Measurements from ENCODE around the gene MINDY2.
"Not testable (repeated sequence)": the region's sequence is repeated elsewhere in the genome, so short reads cannot be mapped to it uniquely, and the experiment has no call there.

The MINDY2 gene

GRCh38 chr15:58766290-58766689 lies 4.8 kb upstream of the MINDY2 start:
- TF ChIP-seq SUZ12 (IDR thresholded peaks at IDR 0.05; ENCODE audit: extremely low read depth, insufficient read depth, insufficient read length) (no peak), ZNF274 (IDR thresholded peaks at IDR 0.05; ENCODE audit: low read depth, low read length) (no peak), YY1 (IDR thresholded peaks at IDR 0.05; ENCODE audit: insufficient read depth, insufficient read length) (no peak)
- no peak overlapping the region for H3K4me3 ChIP-seq (ENCODE audit: insufficient read length, low read depth)
- H3K4me1 ChIP-seq (ENCODE audit: insufficient read depth, insufficient read length), result no peaks in the 10 kb centered on the region

DNA sequence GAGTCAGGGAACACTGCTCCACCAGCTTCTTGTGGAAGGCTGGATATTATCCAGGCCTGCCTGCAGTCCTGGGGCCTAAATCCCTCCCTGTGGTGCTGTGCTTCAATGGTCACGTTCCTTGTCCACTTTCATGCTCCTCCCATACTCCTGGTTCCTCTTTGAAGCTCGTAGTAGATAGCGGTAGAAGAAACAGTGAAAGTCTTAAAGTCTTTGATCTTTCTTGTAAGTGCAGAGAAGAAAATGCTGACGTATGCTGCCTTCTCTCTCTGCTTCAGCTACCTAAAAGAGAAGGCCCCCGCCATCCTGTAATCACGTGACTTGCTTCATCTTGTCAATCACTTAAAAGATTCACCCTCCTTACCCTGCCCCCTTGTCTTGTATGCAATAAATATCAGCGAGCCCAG lies 2.5 kb upstream of the MINDY2 start:
- H3K4me3 ChIP-seq (ENCODE audit: insufficient read length, low read depth); DNase-seq (ENCODE audit: low read depth, low spot score); H3K36me3 ChIP-seq (ENCODE audit: insufficient read depth, insufficient read length, low read length); H3K4me1 ChIP-seq (ENCODE audit: insufficient read depth, insufficient read length); H3K9ac ChIP-seq (ENCODE audit: insufficient read length, low read depth); H3K27me3 ChIP-seq (ENCODE audit: insufficient read depth, insufficient read length): not testable (repeated sequence)
- peaks cover 20% of the 10 kb centered on the region for H3K9me3 ChIP-seq (ENCODE audit: insufficient read depth, low read length)

More at GRCh38 chr15:58766290-58766689, 4.8 kb upstream of the MINDY2 start:
- DNase-seq (ENCODE audit: low read depth, low spot score), result no peak
- no peaks in the 10 kb centered on the region for H3K27me3 ChIP-seq (ENCODE audit: insufficient read depth, insufficient read length)
- no peaks in the 10 kb centered on the region for H3K36me3 ChIP-seq (ENCODE audit: insufficient read depth, insufficient read length, low read length)
- H3K9me3 ChIP-seq (ENCODE audit: insufficient read depth, low read length), result peaks cover 20% of the 10 kb centered on the region
- H3K9ac ChIP-seq (ENCODE audit: insufficient read length, low read depth), result no peak overlapping the region

DNA sequence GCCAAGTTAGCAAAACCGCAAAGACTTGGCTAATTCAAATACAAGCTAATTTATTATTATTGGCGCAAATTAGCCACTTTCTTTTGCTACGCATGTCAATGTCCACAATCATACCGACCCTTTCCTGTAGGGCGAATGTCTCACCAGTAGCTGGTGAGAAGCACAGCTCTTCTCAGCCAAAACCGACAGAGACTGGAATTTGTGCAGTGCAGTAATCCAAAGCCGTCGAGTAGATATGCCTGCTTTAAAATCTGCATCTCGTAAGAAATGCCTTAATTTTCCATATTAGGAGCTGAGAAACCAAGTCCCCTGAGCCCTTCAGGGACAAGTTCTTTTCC lies 614 bp upstream of the MINDY2 start:
- no peak for DNase-seq (ENCODE audit: low read depth, low spot score)
- peak overlapping the region; percentile 48 for H3K4me3 ChIP-seq (ENCODE audit: insufficient read length, low read depth)
- H3K9me3 ChIP-seq (ENCODE audit: insufficient read depth, low read length), result peaks cover 2% of the 10 kb centered on the region; the same call in 1 of the 2 replicates
- peak overlapping the region; percentile 78 for H3K9ac ChIP-seq (ENCODE audit: insufficient read length, low read depth)
- H3K4me1 ChIP-seq (ENCODE audit: insufficient read depth, insufficient read length), result no peaks in the 10 kb centered on the region
- no peaks in the 10 kb centered on the region for H3K36me3 ChIP-seq (ENCODE audit: insufficient read depth, insufficient read length, low read length)
- no peak for TF ChIP-seq ZNF274 (IDR thresholded peaks at IDR 0.05; ENCODE audit: low read depth, low read length)
- TF ChIP-seq SUZ12 (IDR thresholded peaks at IDR 0.05; ENCODE audit: extremely low read depth, insufficient read depth, insufficient read length), result no peak
- TF ChIP-seq YY1 (IDR thresholded peaks at IDR 0.05; ENCODE audit: insufficient read depth, insufficient read length), result no peak
- no peaks in the 10 kb centered on the region for H3K27me3 ChIP-seq (ENCODE audit: insufficient read depth, insufficient read length)

- Histone ChIP-seq H3K9me3 (ENCODE audit: insufficient read depth, low read length) (no peaks in the 10 kb centered on the region), H3K4me1 (ENCODE audit: insufficient read depth, insufficient read length) (no peaks in the 10 kb centered on the region), H3K27me3 (ENCODE audit: insufficient read depth, insufficient read length) (no peaks in the 10 kb centered on the region), H3K36me3 (ENCODE audit: insufficient read depth, insufficient read length, low read length) (no peaks in the 10 kb centered on the region), H3K4me3 (ENCODE audit: insufficient read length, low read depth) (peak overlapping the region; percentile 97), H3K9ac (ENCODE audit: insufficient read length, low read depth) (peak overlapping the region; percentile 95)
- TF ChIP-seq SUZ12 (IDR thresholded peaks at IDR 0.05; ENCODE audit: extremely low read depth, insufficient read depth, insufficient read length) (no peak), YY1 (IDR thresholded peaks at IDR 0.05; ENCODE audit: insufficient read depth, insufficient read length) (no peak), ZNF274 (IDR thresholded peaks at IDR 0.05; ENCODE audit: low read depth, low read length) (no peak)
- DNase-seq (ENCODE audit: low read depth, low spot score), result peak; percentile 44
Observed at GRCh38 chr15:58771621-58772250, 634 bp downstream of the MINDY2 start.

DNA sequence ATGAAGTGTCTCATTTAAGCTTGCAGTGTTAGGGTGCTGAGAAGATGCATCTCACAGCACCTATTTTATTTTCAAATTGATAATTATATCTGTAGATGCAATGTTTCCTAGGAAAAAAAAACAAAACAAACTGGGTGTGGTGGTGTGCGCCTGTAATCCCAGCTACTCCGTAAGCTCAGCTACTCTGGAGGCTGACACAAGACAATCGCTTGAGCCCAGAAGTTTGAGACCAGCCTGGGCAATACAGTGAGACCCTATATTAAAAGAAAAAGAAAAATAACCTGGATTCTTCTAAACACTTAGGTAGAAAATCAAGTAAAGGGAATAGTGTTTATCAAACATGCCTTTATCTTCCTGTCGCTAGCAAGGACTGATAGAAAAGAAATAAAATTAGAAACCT lies 1.9 kb downstream of the MINDY2 start:
- no peak for TF ChIP-seq SUZ12 (IDR thresholded peaks at IDR 0.05; ENCODE audit: extremely low read depth, insufficient read depth, insufficient read length)
- TF ChIP-seq YY1 (IDR thresholded peaks at IDR 0.05; ENCODE audit: insufficient read depth, insufficient read length), result no peak
- no peak for TF ChIP-seq ZNF274 (IDR thresholded peaks at IDR 0.05; ENCODE audit: low read depth, low read length)
- no peaks in the 10 kb centered on the region for H3K9me3 ChIP-seq (ENCODE audit: insufficient read depth, low read length)
- H3K27me3 ChIP-seq (ENCODE audit: insufficient read depth, insufficient read length), result no peaks in the 10 kb centered on the region
- no peaks in the 10 kb centered on the region for H3K36me3 ChIP-seq (ENCODE audit: insufficient read depth, insufficient read length, low read length)
- H3K4me3 ChIP-seq (ENCODE audit: insufficient read length, low read depth), result peak overlapping the region; percentile 97
- no peak overlapping the region for H3K9ac ChIP-seq (ENCODE audit: insufficient read length, low read depth)
- no peaks in the 10 kb centered on the region for H3K4me1 ChIP-seq (ENCODE audit: insufficient read depth, insufficient read length)
- DNase-seq (ENCODE audit: low read depth, low spot score), result no peak

DNA sequence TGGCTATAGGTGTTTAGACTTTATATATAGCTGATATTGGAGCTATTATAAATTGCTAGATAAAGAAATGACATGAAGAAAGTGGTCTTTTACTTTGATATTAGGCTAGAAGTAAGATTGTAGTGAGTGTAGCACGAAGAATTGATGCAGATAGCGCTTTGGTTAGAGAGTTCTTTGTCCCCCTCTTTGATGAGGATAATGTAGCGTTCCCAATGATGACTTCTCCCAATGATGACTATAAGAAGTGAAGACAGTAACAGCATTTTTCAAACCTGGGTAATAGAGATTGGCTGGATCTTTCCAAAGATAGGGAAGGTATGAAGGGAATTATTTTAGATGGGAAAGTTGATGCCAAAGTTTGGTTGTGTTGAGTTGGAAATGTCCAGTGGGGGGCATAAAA lies 4.3 kb downstream of the MINDY2 start:
- Histone ChIP-seq H3K27me3 (ENCODE audit: insufficient read depth, insufficient read length) (no peaks in the 10 kb centered on the region), H3K4me1 (ENCODE audit: insufficient read depth, insufficient read length) (no peaks in the 10 kb centered on the region), H3K36me3 (ENCODE audit: insufficient read depth, insufficient read length, low read length) (peaks cover 1% of the 10 kb centered on the region), H3K9me3 (ENCODE audit: insufficient read depth, low read length) (no peaks in the 10 kb centered on the region), H3K9ac (ENCODE audit: insufficient read length, low read depth) (no peak overlapping the region), H3K4me3 (ENCODE audit: insufficient read length, low read depth) (no peak overlapping the region)
- DNase-seq (ENCODE audit: low read depth, low spot score), result no peak
- TF ChIP-seq YY1 (IDR thresholded peaks at IDR 0.05; ENCODE audit: insufficient read depth, insufficient read length), result no peak
- TF ChIP-seq ZNF274 (IDR thresholded peaks at IDR 0.05; ENCODE audit: low read depth, low read length), result no peak
- no peak for TF ChIP-seq SUZ12 (IDR thresholded peaks at IDR 0.05; ENCODE audit: extremely low read depth, insufficient read depth, insufficient read length)

DNA sequence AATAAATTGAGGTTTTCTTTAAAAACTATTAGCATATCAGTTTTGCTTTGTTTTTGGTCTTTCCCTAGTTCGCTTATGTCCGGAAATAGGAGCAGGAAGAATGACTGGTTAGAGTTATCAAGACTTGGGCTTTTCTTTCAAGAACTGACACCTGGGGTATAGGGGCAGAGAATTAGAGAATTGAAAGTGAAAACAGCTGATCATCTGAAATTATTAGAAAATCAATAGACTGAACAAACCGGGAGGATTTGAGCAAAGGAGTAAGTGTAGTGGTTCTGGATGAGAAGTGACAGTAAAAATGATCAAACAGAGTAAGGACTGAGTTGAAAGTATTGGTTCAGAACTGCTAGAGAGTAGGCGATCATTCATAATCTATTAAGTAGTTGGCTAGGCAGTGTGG lies 6.0 kb downstream of the MINDY2 start:
- Histone ChIP-seq H3K36me3 (ENCODE audit: insufficient read depth, insufficient read length, low read length) (peaks cover 2% of the 10 kb centered on the region), H3K4me3 (ENCODE audit: insufficient read length, low read depth) (no peak overlapping the region), H3K9me3 (ENCODE audit: insufficient read depth, low read length) (no peaks in the 10 kb centered on the region), H3K9ac (ENCODE audit: insufficient read length, low read depth) (no peak overlapping the region), H3K4me1 (ENCODE audit: insufficient read depth, insufficient read length) (no peaks in the 10 kb centered on the region), H3K27me3 (ENCODE audit: insufficient read depth, insufficient read length) (no peaks in the 10 kb centered on the region)
- no peak for DNase-seq (ENCODE audit: low read depth, low spot score)
- TF ChIP-seq ZNF274 (IDR thresholded peaks at IDR 0.05; ENCODE audit: low read depth, low read length) (no peak), YY1 (IDR thresholded peaks at IDR 0.05; ENCODE audit: insufficient read depth, insufficient read length) (no peak), SUZ12 (IDR thresholded peaks at IDR 0.05; ENCODE audit: extremely low read depth, insufficient read depth, insufficient read length) (no peak)

Measured in NT2/D1 (cell line).